WTC11 (cell line): ENCODE data around the gene C16orf74. TPM values are rescaled to one million over a fixed set of nuclear protein-coding genes. Genes with fewer than 3 reads are reported as not detected.

Source experiments
- ATAC-seq: fragments of 200-7000 bp; cut with Tn5 transposase; 2 replicates; pipeline ENCODE4 v1.10.0; 2021; ENCODE audit warnings: mild to moderate bottlenecking, moderate library complexity
- CTCF ChIA-PET: fragments of 300-600 bp; sonication (Branson Sonifier 250); formaldehyde crosslinking; loops from one replicate; lab custom pipeline; 2021; ENCODE audit warnings: antibody characterized with exemption; lab: Charles Lee
- POLR2A ChIA-PET: fragments of 350-600 bp; sonication (Branson Sonifier 250); formaldehyde crosslinking; loops from one replicate; lab custom pipeline; 2021; ENCODE audit warnings: antibody characterized with exemption; lab: Charles Lee
- DNase-seq: peaks from one replicate; pipeline ENCODE4 v3.0.0; 2021; ENCODE audit warnings: low spot score
- H3K27ac Mint-ChIP-seq: 2 replicates; pipeline ENCODE4 v1.8.0; 2021; ENCODE audit warnings: mixed read lengths
- H3K27me3 Mint-ChIP-seq: 2 replicates; pipeline ENCODE4 v1.8.0; 2021; ENCODE audit warnings: low read depth, mild to moderate bottlenecking, moderate library complexity, mixed read lengths
- H3K36me3 Mint-ChIP-seq: 2 replicates; pipeline ENCODE4 v1.8.0; 2021; ENCODE audit warnings: mixed read lengths
- H3K4me1 Mint-ChIP-seq: 2 replicates; pipeline ENCODE4 v1.8.0; 2022; ENCODE audit warnings: mixed read lengths
- H3K4me3 Mint-ChIP-seq: 2 replicates; pipeline ENCODE4 v1.8.0; 2021; ENCODE audit warnings: mild to moderate bottlenecking, moderate library complexity, mixed read lengths
- H3K9me3 Mint-ChIP-seq: 2 replicates; pipeline ENCODE4 v1.8.0; 2021; ENCODE audit warnings: mixed read lengths
- ARID4B ChIP-seq: sonication (generic); formaldehyde crosslinking; IDR thresholded peaks from 2 replicates; pipeline ENCODE4 v1.8.0; 2023; ENCODE audit warnings: missing genetic modification reagents, mild to moderate bottlenecking, borderline replicate concordance
- ATF3 ChIP-seq: sonication (generic); formaldehyde crosslinking; conservative IDR thresholded peaks from 2 replicates; pipeline ENCODE4 v1.8.1; 2022; ENCODE audit warnings: mild to moderate bottlenecking, missing genetic modification reagents
- CBFB ChIP-seq: sonication (generic); formaldehyde crosslinking; IDR thresholded peaks from 2 replicates; pipeline ENCODE4 v1.8.1; 2022; ENCODE audit warnings: mild to moderate bottlenecking, low read depth, missing genetic modification reagents
- CREB1 ChIP-seq: sonication (generic); formaldehyde crosslinking; IDR thresholded peaks from 2 replicates; pipeline ENCODE4 v1.8.0; 2023; ENCODE audit warnings: mild to moderate bottlenecking, missing genetic modification reagents
- CTCF ChIP-seq: fragments of 200-600 bp; IDR thresholded peaks from 2 replicates; pipeline ENCODE4 v1.8.0; 2022; ENCODE audit warnings: antibody characterized with exemption
- FOXK1 ChIP-seq: sonication (generic); formaldehyde crosslinking; IDR thresholded peaks from 2 replicates; pipeline ENCODE4 v1.8.0; 2022; ENCODE audit warnings: mild to moderate bottlenecking, moderate library complexity, missing genetic modification reagents
- GRHL2 ChIP-seq: fragments of 250-450 bp; sonication (Bioruptor Pico); IDR thresholded peaks from 2 replicates; pipeline ENCODE4 v1.8.0; 2022; ENCODE audit warnings: mild to moderate bottlenecking, moderate library complexity; ENCODE audit not compliant: insufficient replicate concordance, severe bottlenecking
- IRF1 ChIP-seq: sonication (generic); formaldehyde crosslinking; IDR thresholded peaks from 2 replicates; pipeline ENCODE4 v1.8.0; 2023; ENCODE audit warnings: missing genetic modification reagents
- MAX ChIP-seq: sonication (generic); formaldehyde crosslinking; IDR thresholded peaks from 2 replicates; pipeline ENCODE4 v1.8.0; 2022; ENCODE audit warnings: mild to moderate bottlenecking, missing genetic modification reagents
- MLX ChIP-seq: sonication (generic); formaldehyde crosslinking; IDR thresholded peaks from 2 replicates; pipeline ENCODE4 v1.8.1; 2023; ENCODE audit warnings: mild to moderate bottlenecking, missing genetic modification reagents, moderate library complexity
- MXD4 ChIP-seq: fragments of 250-450 bp; sonication (Bioruptor Pico); IDR thresholded peaks from 2 replicates; pipeline ENCODE4 v1.8.0; 2021; ENCODE audit warnings: mild to moderate bottlenecking, moderate library complexity, borderline replicate concordance
- NR3C1 ChIP-seq: sonication (generic); formaldehyde crosslinking; conservative IDR thresholded peaks from 2 replicates; pipeline ENCODE4 v1.8.1; 2023; ENCODE audit warnings: low read depth, mild to moderate bottlenecking, missing genetic modification reagents
- OVOL2 ChIP-seq: fragments of 250-450 bp; sonication (Bioruptor Pico); IDR thresholded peaks from 2 replicates; pipeline ENCODE4 v1.9.0; 2021; ENCODE audit warnings: mild to moderate bottlenecking, borderline replicate concordance
- RELA ChIP-seq: sonication (generic); formaldehyde crosslinking; IDR thresholded peaks from 2 replicates; pipeline ENCODE4 v1.8.1; 2022; ENCODE audit warnings: missing genetic modification reagents, mild to moderate bottlenecking, borderline replicate concordance
- RORB ChIP-seq: fragments of 250-450 bp; sonication (Bioruptor Pico); IDR thresholded peaks from 2 replicates; pipeline ENCODE4 v1.9.0; 2021; ENCODE audit warnings: mild to moderate bottlenecking
- SMAD3 ChIP-seq: sonication (generic); formaldehyde crosslinking; IDR thresholded peaks from 2 replicates; pipeline ENCODE4 v1.8.0; 2022; ENCODE audit warnings: missing genetic modification reagents, mild to moderate bottlenecking, borderline replicate concordance
- TCF7 ChIP-seq: sonication (generic); formaldehyde crosslinking; IDR thresholded peaks from 2 replicates; pipeline ENCODE4 v1.8.0; 2022; ENCODE audit warnings: mild to moderate bottlenecking, low read depth, missing genetic modification reagents, moderate library complexity
- TEAD1 ChIP-seq: sonication (generic); formaldehyde crosslinking; IDR thresholded peaks from 2 replicates; pipeline ENCODE4 v1.8.0; 2022; ENCODE audit warnings: mild to moderate bottlenecking, missing genetic modification reagents
- TEAD4 ChIP-seq: sonication (generic); formaldehyde crosslinking; IDR thresholded peaks from 2 replicates; pipeline ENCODE4 v1.8.0; 2022; ENCODE audit warnings: mild to moderate bottlenecking, missing genetic modification reagents
- TP53 ChIP-seq: sonication (generic); formaldehyde crosslinking; IDR thresholded peaks from 2 replicates; pipeline ENCODE4 v1.8.1; 2023; ENCODE audit warnings: mild to moderate bottlenecking, missing genetic modification reagents
- USF1 ChIP-seq: sonication (generic); formaldehyde crosslinking; IDR thresholded peaks from 2 replicates; pipeline ENCODE4 v1.8.0; 2022; ENCODE audit warnings: mild to moderate bottlenecking, missing genetic modification reagents
- ZNF263 ChIP-seq: sonication (generic); formaldehyde crosslinking; IDR thresholded peaks from 2 replicates; pipeline ENCODE4 v1.8.1; 2022; ENCODE audit warnings: low read depth, mild to moderate bottlenecking, moderate library complexity, missing genetic modification reagents
- ZNF396 ChIP-seq: fragments of 250-450 bp; sonication (Bioruptor Pico); IDR thresholded peaks from 2 replicates; pipeline ENCODE4 v1.8.0; 2021; ENCODE audit warnings: mild to moderate bottlenecking, moderate library complexity, borderline replicate concordance
- ZNF416 ChIP-seq: fragments of 250-450 bp; sonication (Bioruptor Pico); IDR thresholded peaks from 2 replicates; pipeline ENCODE4 v1.9.0; 2021; ENCODE audit warnings: mild to moderate bottlenecking, inconsistent platforms
- ZNF423 ChIP-seq: fragments of 250-450 bp; sonication (Bioruptor Pico); IDR thresholded peaks from 2 replicates; pipeline ENCODE4 v2.1.2; 2022; ENCODE audit warnings: mild to moderate bottlenecking, moderate library complexity
- ZNF671 ChIP-seq: fragments of 250-450 bp; sonication (Bioruptor Pico); IDR thresholded peaks from 2 replicates; pipeline ENCODE4 v1.8.0; 2021; ENCODE audit warnings: mild to moderate bottlenecking
- total RNA-seq: library from RNA; stranded (reverse); gene quantifications from 3 replicates; pipeline ENCODE4 v1.2.3, GENCODE V29; 2021

C16orf74 gene
- total RNA-seq, 1 experiment from 2014 or later = 8.3 TPM

- H3K27me3 Mint-ChIP-seq = no peaks in the 10 kb centered on the region
- H3K4me3 Mint-ChIP-seq = no peak overlapping the region
- ATAC-seq = no peak
- POLR2A ChIA-PET = no interaction called here
- H3K4me1 Mint-ChIP-seq = no peaks in the 10 kb centered on the region
- peak overlapping the region; percentile 80; the same call in 1 of the 2 replicates for H3K27ac Mint-ChIP-seq
- peaks cover 69% of the 10 kb centered on the region for H3K36me3 Mint-ChIP-seq
- DNase-seq = no peak
- no peak for TF ChIP-seq CTCF
- no peak for TF ChIP-seq ZNF416 (CRISPR knock-in tag)
- no peak for TF ChIP-seq RORB (CRISPR knock-in tag)
- no peak for TF ChIP-seq ATF3 (CRISPR knock-in tag)
- TF ChIP-seq GRHL2 (CRISPR knock-in tag) = no peak
- no peak for TF ChIP-seq TEAD1 (CRISPR knock-in tag)
- TF ChIP-seq NR3C1 (CRISPR knock-in tag) = no peak
- no peak for TF ChIP-seq MLX (CRISPR knock-in tag)
- TF ChIP-seq ZNF423 = no peak
- TF ChIP-seq TEAD4 = no peak
- no peak for TF ChIP-seq ZNF396 (CRISPR knock-in tag)
- no peak for TF ChIP-seq TP53 (CRISPR knock-in tag)
- TF ChIP-seq ZNF671 (CRISPR knock-in tag) = no peak
- TF ChIP-seq ZNF263 = no peak
- TF ChIP-seq CBFB (CRISPR knock-in tag) = no peak
- TF ChIP-seq MAX (CRISPR knock-in tag) = no peak
- TF ChIP-seq TCF7 (CRISPR knock-in tag) = no peak
- TF ChIP-seq SMAD3 (CRISPR knock-in tag) = no peak
- CTCF ChIA-PET = interaction anchor here (1.2 to 1.6 kb wide), 2 partner anchors 47 to 53 kb away, joined by 3 to 6 read pairs; no protein-coding TSS in a partner anchor
- no peaks in the 10 kb centered on the region for H3K9me3 Mint-ChIP-seq
Observed at GRCh38 chr16:85662976-85663830, 87.7 kb downstream of the C16orf74 start.

GRCh38 chr16:85662482-85662812 is 88.4 kb downstream of the C16orf74 start:
- no peaks in the 10 kb centered on the region for H3K4me1 Mint-ChIP-seq
- ChIA-PET CTCF (interaction anchor here (1.2 to 1.6 kb wide), 2 partner anchors 46 to 54 kb away, joined by 3 to 6 read pairs; no protein-coding TSS in a partner anchor), POLR2A (no interaction called here)
- H3K9me3 Mint-ChIP-seq = no peaks in the 10 kb centered on the region
- H3K36me3 Mint-ChIP-seq = peaks cover 67% of the 10 kb centered on the region
- H3K27ac Mint-ChIP-seq = peak overlapping the region; percentile 80
- DNase-seq (no peak), ATAC-seq (no peak)
- no peaks in the 10 kb centered on the region for H3K27me3 Mint-ChIP-seq
- H3K4me3 Mint-ChIP-seq = no peak overlapping the region
- no peak for TF ChIP-seq GRHL2 (CRISPR knock-in tag)
- no peak for TF ChIP-seq OVOL2 (CRISPR knock-in tag)
- TF ChIP-seq RELA (CRISPR knock-in tag) = no peak
- no peak for TF ChIP-seq MXD4 (CRISPR knock-in tag)
- TF ChIP-seq IRF1 (CRISPR knock-in tag) = no peak
- TF ChIP-seq USF1 (CRISPR knock-in tag) = no peak
- TF ChIP-seq ARID4B (CRISPR knock-in tag) = no peak
- TF ChIP-seq FOXK1 (CRISPR knock-in tag) = no peak
- TF ChIP-seq TP53 (CRISPR knock-in tag) = no peak
- TF ChIP-seq CREB1 (CRISPR knock-in tag) = no peak
